C4-2B (cell line): ENCODE results near the gene TNRC18.

ENCODE experiments used
- ZFX ChIP-seq: fragments of 450-650 bp; IDR thresholded peaks from 2 replicates; pipeline ENCODE4 v1.6.1; 2017
- TF ChIP-seq, protein P1 (sequence below): fragments of 450-650 bp; conservative IDR thresholded peaks from 2 replicates; pipeline ENCODE4 v1.5.1; 2017; ENCODE audit warnings: mild to moderate bottlenecking

DNA sequence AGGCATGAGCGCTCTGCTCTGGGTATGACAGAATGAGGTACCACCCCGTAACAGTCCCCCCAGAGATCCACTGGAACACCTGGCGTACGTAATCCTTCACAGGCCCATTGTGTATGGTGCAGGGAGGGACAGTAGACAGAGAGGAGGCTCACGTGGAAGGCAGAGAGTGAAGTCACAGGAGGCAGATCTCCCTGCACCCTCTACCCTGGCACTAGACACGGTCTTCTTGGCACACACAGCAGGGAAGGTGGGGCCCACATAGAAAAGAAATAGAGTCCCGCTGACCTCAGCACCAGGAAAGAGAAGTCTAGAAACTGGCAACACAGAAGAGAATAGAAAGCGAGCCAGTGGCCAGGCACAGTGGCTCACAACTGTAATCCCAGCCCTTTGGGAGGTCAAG is 89.0 kb downstream of the TNRC18 start:
- TF ChIP-seq, protein P1, sequence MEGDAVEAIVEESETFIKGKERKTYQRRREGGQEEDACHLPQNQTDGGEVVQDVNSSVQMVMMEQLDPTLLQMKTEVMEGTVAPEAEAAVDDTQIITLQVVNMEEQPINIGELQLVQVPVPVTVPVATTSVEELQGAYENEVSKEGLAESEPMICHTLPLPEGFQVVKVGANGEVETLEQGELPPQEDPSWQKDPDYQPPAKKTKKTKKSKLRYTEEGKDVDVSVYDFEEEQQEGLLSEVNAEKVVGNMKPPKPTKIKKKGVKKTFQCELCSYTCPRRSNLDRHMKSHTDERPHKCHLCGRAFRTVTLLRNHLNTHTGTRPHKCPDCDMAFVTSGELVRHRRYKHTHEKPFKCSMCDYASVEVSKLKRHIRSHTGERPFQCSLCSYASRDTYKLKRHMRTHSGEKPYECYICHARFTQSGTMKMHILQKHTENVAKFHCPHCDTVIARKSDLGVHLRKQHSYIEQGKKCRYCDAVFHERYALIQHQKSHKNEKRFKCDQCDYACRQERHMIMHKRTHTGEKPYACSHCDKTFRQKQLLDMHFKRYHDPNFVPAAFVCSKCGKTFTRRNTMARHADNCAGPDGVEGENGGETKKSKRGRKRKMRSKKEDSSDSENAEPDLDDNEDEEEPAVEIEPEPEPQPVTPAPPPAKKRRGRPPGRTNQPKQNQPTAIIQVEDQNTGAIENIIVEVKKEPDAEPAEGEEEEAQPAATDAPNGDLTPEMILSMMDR, result no peak
- no peak for TF ChIP-seq ZFX
